NCI-H1105 treated with DMSO at 0.1 percent for 48 hours (cell line): ENCODE measurements around the gene ZNF474.

ENCODE experiments used
- DNase-seq: peaks from one replicate; lab custom pipeline; 2025; lab: John Stamatoyannopoulos, UW

The ZNF474 gene

DNA sequence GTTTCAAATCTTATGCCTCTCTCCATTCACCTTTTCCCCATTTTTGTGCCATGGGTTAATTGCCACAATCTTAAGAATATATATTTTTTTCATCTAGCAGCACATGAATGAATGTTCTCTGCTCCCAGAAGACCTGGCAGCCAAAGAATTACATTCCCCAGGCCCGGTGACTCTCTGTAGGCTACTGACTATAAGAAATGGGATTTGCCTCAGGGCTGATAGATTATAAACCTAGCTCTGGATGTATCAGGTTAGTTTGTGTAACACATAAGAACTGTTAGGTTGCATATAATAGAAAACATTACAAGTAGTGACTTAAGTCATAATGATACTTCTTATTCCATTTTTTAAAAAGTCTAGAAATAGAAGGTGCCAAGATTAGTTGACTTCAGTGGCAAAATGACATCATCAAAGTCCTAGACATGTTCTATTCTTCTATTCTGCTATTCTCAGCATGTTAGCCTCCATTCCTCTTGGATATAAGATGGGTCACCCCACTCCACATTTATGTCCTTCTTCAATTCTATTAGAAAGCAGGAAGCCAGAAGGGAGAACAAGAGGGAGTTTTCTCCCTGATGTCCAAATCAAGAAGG lies 10.9 kb upstream of the ZNF474 start:
- no peak for DNase-seq

DNA sequence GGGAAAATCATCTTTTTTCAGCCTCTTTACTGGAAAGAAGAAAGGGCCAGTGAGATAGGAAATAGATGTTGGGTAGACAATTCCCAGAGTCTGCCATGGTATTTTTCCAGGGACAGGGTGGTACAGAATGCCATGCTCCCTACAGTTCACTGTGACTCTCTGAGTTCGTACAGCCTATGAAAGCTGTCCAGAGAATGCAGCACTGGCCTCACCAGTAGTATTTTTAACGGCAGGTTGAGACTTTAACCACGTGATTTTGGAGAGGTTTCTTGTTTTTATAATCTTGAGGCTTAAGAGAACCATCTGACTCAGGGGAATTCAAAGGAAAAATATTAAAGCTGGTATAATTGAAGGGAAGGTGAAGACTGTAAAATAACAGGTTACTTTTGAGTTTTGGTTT lies 10.1 kb upstream of the ZNF474 start:
- no peak for DNase-seq

DNA sequence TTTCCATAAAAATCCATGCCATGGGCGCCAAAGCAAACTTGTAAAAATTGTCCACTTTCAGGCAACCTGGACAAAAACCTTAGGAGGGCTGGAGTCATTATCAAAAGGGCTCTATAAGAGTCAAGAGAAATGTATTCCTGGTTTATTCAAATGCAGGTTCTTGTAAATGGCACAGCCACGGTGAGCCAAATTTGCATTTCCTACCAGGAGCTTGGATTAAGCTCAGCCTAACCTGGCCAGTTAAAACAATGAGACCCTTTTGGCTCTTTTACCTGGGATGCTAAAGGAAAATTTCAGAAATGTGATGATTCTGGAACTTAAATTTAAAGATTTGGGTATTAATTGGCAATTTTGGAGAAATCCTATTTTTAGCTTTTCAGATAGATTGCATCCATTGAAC lies 8.9 kb upstream of the ZNF474 start:
- DNase-seq, result no peak

DNA sequence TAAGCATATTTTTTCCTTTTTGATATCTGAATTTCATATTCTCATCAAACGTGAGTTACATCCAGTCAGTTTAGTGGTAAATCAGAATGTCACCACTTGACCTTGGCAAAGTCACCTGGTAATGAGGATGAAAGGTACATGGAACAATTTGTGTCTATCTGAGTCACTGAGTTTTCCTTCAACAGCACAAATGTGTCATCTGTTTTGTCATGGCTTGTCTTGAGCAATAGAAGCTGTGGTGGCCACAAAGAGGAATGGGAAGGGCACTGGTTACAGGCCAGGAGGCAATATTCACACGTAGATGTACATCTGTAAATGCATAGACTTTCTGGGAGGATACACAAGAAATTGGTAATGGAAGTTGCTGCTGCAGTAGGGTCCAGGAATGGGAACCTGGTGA lies 8.4 kb upstream of the ZNF474 start:
- no peak for DNase-seq

DNA sequence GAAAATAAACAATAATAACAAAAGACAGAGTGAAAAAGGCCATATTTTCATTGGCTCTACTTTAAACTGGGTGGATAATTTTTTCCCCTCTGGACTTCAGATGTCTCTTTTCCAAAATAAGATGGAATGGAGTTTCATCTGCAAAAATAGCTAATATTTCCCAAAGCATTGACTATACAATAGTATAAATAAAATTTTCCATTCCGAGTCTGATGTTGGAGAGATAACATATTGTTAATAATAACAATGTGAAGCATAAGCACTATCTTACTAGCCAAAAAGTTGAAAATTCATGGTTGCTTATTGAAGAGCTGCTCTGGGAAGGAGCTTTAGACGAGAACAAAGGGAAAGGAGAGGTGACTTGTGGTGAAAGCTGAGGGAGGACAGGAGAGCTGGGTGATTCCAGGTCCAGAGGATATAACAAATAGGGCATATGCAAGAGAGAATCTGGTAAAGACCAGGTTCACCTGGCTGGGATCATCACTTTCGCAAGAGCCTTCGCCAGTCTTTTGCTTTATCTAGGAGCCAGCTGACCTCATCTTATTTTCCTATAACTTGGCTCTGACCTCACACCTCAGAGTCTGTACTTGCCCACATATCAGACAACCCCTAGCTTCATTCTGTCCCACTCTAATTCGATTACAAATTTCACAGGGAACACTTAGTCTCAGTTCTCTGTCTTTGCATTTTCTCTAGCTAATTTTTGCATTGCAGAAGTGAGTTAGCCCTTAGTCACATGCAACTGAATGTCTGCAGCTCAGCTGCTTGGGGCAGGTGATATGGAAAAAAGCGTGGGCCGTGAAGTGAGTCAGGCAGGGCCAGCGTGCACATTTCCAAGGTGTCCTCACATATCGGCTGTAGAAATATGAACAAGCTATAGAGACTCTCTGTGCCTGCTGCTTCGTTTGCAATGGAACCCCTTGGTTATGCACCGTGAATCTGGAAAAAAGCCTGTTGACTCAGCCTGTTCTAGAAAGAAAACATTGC lies 7.6 kb upstream of the ZNF474 start:
- no peak for DNase-seq

DNA sequence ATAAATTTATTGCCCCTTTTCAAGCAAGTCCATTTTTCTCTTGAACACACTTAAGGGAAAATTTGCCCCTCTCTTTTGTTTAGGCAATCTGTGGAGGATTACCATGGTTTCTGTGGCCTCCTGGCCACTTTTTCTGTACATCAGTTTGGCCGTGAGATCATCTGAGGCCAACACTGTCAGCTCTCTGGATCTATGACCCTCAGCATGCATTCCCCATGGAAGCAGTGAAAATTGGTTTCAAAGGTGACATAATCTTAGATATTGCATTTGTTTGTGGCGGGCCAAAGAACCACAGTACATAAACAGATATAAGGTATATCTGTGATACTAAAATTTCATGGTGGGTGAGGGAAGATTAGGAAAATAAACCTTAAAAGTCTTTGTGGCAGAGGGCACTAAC lies 4.6 kb upstream of the ZNF474 start:
- DNase-seq, result no peak

DNA sequence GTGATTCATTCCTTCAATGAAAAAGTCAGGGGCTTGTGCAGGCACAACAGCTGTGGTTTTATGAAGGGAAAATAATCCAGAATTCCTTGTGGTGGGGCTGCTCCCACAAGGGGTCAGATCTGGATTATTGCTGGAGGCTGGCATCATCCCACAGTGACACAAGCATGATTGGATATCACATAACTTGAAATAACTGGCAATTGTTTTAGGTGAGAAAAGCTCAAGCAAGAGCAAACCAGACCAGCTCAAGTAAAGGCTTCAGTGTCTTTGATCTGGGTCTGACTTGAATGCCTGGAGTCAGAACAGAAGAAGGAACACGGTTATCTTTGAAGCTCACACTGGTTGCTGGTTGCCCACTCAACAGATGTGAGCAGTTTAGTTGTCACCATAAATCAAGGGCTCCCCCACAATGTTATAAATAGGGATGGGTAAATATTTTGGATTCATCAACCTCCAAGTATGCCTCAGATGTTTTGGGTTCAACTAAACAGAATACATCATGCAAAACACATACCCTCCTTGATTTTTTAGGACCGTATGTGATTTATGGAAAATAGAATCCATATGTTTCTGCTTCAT lies 3.1 kb upstream of the ZNF474 start:
- no peak for DNase-seq

DNA sequence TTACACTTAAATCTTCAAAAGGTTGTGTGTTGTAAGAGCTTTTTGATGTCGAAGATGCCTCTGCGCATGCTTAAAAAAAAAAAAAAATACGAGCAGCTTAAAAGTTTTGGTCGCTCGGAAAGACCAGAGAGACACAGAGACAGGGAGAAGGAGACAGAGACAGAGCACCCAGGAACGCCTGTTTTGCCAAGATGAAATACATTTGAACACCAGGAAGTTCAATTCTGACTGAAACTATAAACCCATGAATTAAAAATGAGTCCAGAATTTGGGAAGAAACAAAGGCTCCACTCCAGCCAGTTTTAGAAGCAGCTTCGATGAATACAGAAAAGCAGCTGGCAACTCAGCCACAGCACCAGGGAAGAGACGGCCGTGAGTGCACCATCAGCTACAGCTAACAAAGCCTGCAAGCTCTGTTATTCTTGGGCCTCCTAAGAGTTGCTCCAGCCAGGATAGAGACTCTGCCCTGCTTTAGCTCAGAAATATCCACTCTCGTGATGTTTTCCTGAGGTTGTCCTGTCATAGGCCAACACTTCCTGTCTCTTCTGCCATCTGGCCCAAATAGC lies 2.5 kb upstream of the ZNF474 start:
- no peak for DNase-seq

DNA sequence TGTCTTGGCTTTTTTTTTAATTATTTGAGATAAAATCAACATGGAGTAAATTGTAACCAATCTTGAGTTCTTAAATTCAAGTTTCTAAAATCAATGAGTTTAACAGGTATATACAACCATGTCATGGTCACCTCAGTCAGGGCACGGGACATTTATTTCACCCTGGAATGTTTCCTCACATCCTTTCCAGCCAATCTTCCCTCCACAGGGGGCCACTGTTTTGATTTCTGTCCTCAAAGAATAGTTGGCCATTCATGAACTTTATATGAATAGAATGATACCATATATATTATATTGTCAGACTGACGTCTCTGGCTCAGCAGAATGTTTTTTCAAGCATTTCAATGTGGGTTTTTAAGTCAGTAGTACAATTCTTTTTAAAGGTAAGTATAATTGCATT lies 806 bp downstream of the ZNF474 start:
- DNase-seq, result no peak

DNA sequence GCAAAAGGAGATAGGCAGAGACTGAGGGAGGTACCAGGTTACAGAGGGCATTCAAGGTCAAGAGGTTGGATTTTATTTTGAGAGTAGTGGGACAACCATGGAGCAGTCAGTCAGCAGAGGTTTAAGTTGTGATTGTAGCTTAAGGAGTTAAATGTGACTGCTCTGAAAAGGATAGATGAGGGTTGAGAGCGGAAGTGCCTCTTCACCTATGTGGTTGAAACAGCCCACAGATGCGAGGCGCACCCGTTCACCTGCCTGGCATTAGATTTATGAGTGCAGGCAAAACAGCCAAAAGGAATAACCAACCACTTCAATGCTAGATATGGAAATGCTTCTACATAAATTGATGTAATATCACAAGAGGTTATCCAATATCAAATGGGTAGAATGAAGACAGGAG lies 8.4 kb downstream of the ZNF474 start:
- DNase-seq, result no peak

DNA sequence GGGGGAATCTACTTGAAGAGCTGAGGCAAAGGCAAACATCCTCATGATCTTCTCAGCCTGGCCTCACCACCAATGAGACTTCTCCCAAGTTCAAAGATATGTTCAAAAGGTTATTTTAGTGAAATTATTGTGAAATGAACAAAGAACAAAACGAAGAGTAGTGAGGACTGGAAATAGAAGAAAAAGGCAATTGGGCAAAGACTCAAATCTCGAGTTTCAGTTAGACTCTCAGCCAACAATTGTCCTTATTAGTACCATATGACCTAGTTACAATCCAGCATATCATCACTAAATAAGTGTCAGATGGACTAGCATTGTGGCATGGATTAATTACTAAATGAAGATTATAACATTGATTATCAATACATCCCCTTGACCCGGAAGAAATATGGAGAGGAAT lies 9.0 kb downstream of the ZNF474 start:
- no peak for DNase-seq

DNA sequence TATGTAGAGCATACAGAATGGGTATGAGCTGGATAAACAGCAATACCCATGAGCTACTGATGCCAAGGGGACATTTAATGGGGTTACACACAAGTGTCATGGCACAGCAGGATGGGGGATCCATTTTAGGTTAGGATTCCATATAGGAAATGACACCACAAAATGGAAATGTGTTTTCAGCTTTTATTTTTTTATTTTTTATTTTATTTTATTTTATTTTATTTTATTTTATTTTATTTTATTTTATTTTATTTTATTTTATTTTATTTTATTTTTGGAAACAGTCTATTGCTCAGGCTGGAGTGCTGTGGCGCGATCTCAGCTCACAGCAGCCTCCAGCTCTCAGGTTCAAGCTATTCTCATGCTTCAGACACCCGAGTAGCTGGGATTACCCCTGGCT lies 11.6 kb downstream of the ZNF474 start:
- no peak for DNase-seq

DNA sequence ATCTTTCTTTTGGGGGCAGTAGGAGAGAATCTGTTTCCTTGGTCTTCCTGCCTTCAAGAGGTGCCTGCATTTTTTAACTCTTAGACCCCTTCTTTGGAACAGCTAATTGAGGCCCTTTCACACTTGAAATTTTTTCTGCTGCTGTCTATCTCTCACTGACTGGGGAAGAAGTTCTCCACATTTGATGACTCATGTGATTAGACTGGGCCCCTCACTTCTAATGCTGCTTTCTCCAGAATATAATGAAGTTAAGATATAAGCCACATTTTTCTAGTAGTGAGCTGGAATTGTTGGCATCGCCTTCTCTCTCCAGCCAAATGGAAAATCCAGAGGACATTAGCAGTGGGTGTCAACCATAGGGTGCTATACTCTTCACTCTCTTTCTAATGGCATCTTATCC lies 12.4 kb downstream of the ZNF474 start:
- DNase-seq, result no peak

DNA sequence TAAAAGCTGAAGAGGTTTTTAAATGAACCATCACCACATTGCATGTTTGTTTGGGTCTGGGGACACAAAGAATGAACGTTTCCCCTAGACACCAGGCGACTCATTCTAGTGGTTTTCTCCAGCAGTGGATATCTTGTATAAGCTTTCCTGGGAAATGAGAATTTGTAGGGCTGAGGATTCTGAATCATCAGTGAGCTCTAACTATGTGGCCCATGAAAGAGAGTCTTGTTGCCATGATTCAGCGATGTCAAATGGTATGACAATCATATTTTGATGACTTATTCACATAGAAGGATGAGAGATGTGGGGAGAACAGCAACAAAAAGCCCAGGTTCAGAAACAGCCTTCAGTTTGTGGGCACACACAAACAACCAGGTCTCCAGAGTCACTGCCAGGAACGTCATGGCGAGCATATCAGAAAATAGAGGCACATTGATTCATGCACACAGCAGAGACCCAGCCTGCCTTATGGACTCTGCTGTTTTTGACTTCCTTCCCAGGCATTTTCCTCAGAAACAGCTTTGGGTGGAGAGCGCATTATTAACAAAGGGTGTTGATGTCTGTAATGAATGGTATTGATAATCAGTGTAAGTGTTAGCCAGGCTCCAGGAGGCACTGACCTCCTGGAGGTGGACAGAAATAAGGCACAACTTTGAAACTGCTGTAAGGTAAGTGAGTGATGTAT lies 13.3 kb downstream of the ZNF474 start:
- DNase-seq, result no peak

DNA sequence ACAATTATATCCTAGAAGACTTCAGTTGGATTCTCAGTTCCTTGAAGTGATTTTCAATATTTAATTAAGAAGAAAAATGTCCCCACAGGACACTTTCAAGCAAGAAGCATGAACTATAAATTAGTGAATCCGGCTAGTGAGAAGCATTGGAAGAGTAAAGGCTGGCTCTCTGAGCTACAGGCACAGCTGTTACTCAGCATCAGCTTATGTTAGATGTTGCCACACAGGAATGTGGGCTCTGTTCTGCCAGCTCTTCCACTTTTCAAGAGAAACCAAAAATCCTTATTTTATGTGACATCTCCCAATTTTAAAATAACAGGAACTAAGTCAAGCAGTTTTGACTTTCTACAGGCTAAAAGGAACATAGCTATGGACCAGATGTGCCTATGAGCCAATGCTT lies 14.9 kb downstream of the ZNF474 start:
- DNase-seq, result no peak

DNA sequence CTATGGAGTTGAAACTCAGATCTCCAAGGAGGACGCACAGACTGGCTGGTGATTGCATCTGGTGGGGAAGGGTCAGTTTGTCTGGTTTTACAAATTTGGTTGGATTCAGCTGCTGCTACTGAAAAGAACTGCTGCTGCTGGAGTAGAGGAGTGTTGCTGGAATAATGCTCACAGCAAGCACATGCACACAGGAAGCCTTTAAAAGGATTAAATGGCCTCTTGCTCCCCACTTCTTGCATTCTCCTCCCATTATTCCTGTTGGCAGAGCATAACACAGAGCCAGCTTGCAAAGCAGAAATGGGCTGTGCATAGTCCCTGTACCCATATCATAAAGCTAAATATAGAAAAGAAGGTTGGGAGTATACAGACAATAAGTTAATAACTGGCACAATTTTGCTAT lies 16.6 kb downstream of the ZNF474 start:
- DNase-seq, result no peak

DNA sequence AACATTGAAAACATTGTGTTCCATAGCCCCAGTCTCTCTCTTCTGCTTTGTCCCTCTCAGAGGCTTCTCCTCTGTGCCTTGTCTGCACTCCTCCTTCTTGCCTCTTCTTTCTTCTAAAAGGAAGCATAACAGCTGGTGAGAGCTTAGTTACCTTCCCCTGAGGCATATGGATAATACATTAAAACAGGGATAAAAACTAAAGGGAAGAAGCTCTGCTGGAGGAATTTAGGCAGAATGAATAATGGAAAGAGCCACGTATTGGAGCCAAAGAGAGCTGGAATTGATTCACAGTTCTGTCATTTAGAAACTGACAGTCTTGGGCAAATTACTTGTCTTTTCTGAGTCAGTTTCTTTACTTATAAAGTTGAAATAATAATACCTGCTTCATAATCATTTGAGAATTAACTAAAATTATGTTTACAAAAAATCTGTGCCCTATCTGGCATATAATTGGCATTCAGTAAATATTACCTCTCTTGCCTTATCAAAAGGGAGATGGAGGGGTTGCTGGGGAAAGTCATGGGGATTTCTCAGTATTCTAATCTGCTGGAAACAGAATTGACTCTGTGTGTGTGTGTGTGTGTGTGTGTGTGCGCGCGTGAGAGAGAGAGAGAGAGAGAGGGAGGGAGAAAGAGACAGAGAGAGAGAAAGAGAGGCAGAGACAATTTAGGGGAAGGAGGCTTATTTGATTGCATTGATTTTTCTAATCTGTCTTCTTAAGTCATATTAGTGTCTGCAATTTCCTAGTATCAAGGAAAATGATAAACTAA lies 20.2 kb downstream of the ZNF474 start:
- no peak for DNase-seq

DNA sequence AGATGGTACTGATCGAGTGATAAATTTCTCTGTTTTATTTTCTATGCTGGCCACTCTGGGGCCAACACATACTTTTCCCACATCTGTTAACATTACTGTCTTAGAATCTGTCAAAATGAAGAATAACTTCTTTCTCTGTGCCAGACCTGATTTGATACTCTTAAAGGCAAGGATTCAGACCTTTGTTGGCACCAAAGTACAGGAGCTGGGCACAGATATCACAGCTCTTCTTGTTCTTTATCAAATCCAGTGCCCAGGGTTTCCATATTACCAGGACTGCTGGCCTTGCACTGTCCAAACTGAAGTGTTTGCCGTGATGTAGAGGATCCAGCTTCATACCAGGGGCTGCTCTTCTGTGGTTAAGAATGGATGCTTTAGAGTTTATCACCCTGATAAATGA lies 20.9 kb downstream of the ZNF474 start:
- DNase-seq, result no peak

DNA sequence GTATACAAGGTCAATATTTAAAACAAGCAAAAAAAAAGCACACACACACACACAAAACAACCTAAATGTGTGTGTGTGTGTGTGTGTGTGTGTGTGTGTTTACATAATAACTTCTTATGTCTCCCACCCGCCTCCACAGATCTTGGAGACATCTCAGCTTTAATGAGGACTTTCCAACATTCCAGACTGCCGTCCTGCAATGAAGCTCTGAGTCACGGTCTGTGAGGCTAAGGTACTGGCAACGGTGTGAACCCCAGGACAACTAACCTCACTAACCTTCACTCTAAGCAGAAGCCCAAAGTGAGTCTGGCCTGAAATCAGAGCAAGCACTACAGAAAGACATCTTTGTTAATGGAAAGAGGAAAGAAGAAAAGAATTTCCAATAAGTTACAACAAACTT lies 22.3 kb downstream of the ZNF474 start:
- DNase-seq, result no peak

DNA sequence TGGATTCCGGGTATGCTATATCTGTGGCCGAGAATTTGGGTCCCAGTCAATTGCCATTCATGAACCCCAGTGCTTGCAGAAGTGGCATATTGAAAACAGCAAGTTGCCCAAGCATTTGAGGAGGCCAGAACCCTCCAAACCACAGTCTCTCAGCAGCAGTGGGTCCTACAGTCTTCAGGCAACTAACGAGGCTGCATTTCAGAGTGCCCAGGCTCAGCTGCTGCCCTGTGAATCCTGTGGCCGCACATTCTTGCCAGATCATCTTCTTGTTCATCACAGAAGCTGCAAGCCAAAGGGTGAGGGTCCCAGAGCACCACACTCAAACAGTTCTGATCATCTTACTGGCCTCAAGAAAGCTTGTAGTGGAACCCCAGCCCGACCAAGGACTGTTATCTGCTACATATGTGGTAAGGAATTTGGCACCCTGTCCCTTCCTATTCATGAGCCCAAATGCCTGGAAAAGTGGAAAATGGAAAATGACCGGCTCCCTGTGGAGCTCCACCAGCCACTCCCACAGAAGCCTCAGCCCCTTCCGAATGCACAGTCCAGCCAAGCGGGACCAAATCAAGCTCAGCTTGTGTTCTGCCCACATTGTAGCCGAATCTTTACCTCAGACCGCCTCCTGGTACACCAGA lies 23.0 kb downstream of the ZNF474 start:
- DNase-seq, result no peak

DNA sequence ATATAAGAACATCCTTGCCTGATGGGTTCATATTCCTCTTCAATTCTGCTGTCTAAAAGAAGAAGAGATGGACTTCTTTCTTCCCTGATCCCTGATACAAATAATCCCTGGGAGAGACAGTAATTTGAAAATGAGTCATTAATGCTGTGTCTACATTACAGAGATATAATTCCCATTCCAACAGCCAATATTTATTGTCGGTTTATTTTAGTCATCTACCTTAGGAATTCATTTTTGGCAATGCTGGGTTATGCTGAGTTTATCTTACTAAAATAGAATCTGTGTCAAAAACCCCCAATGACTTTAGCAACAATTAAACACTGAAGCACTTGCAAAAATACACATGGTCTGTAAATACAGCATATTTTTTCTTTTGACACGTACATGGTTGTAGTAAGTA lies 23.9 kb downstream of the ZNF474 start:
- DNase-seq, result no peak
